Mucosa of descending colon (tissue), 3 donors: ENCODE measurements around the gene HCN2. TPM values are rescaled to one million over a fixed set of nuclear protein-coding genes. Genes with fewer than 3 reads are reported as not detected.

Source experiments
- ATAC-seq: fragments of 200-7000 bp; cut with Tn5 transposase; one replicate; pipeline ENCODE4 v1.9.1; 2020; ENCODE audit warnings: mild to moderate bottlenecking, moderate library complexity
- DNase-seq, 3 donors: peaks; one replicate each; pipeline ENCODE4 v3.0.0-alpha.2; 2020
- H3K36me3 ChIP-seq: fragments of 200-600 bp; one replicate; pipeline ENCODE4 v1.8.0; 2021; ENCODE audit warnings: low read depth, mild to moderate bottlenecking
- H3K4me1 ChIP-seq: fragments of 200-600 bp; one replicate; pipeline ENCODE4 v1.8.0; 2021; ENCODE audit warnings: low read depth, mild to moderate bottlenecking
- H3K4me3 ChIP-seq: fragments of 200-600 bp; one replicate; pipeline ENCODE4 v1.8.0; 2021; ENCODE audit warnings: mild to moderate bottlenecking
- H3K9me3 ChIP-seq: fragments of 200-600 bp; one replicate; pipeline ENCODE4 v1.8.0; 2021; ENCODE audit warnings: mild to moderate bottlenecking
- intact Hi-C, 2 donors: fragments of 100-400 bp; cut with DNase I in 1 of 2; cut with micrococcal nuclease in 1 of 2; formaldehyde crosslinking; loops; one replicate each; pipeline versions ENCODE4 v1.11.0 to v1.11.1; 2022; cut with DNase I, micrococcal nuclease
- total RNA-seq, 3 donors: library from RNA; stranded (reverse); fragmentation: NEBNext Ultra II Directional in 2 of 3; extraction: Animal tissue kit (Norgen Biotek cat#: 25700) in 2 of 3; gene quantifications; one replicate each; pipeline versions ENCODE4 v1.2.1 to v1.2.4, GENCODE V29; 2021 to 2023
- TF ChIP-seq, protein P1 (sequence below): fragments of 200-600 bp; IDR thresholded peaks from one replicate; pipeline ENCODE4 v1.8.0; 2022; ENCODE audit warnings: antibody characterized with exemption, mild to moderate bottlenecking
- donor health status: DM: no; HTN: no; CAD: no; lungs with moderate emphysema.
- donor health status: DM: no; HTN: no; CAD: no.
- donor health status: DM: no; HTN: yes; CAD: no.

HCN2 gene
- total RNA-seq, 3 donors from 2014 or later = 0.12 to 0.89 (median 0.17) TPM

DNA sequence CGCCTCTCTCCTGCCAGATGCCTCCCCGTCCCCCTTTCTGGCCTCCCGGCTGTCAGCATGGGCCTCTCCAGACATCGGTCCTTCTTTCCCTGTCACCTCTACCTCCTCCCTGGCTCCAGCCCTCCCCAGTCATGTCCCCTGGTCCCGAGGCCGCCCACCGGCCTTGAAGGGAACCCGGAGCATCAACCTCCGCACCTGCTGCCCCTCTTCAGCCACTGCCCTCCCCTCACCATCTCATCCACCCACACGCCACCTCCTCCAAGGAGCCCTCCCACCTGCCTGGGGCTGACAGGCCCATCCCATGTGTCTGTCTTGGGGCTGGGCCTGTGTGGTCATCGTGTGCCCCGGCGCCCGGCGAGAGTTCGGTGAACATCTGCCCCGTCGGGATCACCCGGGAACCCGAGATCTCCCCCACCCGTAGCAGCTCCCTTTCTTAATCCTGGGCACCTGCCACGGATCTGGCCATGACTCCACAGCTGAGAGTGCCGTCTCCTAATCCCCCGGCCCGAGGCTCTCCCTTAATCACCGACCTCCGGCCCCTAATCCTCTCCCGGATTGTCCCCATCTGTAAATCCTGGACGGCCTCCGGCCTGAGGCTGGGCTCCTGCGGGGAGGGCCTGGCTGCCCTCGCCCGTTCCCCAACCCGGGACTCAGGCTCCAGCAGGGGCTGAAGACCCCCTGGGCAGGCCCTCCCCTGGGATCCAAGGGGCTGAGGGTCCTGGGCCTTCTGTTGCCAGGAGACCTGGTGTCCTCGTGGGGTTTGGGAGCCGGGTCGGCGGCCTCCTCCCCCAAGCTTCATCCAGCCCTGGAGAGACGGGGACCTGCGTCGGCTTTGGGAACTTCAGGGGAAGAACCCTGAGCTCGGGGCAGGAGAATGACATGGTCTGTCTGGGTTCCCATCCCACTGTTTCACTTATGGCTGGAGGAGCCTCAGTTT lies 5.9 kb downstream of the HCN2 start:
- no peaks in the 10 kb centered on the region for H3K36me3 ChIP-seq
- no peak for ATAC-seq
- H3K4me3 ChIP-seq = no peak overlapping the region
- intact Hi-C loops = no loop called here
- H3K9me3 ChIP-seq = no peaks in the 10 kb centered on the region
- no peaks in the 10 kb centered on the region for H3K4me1 ChIP-seq
- TF ChIP-seq, protein P1, sequence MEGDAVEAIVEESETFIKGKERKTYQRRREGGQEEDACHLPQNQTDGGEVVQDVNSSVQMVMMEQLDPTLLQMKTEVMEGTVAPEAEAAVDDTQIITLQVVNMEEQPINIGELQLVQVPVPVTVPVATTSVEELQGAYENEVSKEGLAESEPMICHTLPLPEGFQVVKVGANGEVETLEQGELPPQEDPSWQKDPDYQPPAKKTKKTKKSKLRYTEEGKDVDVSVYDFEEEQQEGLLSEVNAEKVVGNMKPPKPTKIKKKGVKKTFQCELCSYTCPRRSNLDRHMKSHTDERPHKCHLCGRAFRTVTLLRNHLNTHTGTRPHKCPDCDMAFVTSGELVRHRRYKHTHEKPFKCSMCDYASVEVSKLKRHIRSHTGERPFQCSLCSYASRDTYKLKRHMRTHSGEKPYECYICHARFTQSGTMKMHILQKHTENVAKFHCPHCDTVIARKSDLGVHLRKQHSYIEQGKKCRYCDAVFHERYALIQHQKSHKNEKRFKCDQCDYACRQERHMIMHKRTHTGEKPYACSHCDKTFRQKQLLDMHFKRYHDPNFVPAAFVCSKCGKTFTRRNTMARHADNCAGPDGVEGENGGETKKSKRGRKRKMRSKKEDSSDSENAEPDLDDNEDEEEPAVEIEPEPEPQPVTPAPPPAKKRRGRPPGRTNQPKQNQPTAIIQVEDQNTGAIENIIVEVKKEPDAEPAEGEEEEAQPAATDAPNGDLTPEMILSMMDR = no peak
- DNase-seq = no peak

DNA sequence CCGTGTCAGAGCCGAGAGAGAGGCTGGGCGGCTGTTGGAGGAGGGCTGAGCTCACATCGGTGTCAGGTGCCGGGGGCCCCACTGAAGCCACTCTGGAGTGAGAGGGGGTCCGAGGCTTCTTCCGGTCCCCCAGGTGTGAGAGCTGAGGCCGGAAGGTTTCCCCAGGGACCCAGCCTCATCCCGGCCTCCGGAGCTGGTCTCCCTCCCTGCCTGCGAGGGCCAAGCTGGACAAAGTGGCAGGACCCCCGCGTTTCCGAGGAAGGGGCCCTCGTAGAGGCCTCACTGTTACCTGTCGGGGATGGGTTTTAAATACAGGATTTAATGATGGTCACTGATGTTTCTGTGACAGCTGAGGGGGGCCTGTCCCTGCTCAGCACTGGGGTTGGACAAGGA lies 6.6 kb downstream of the HCN2 start:
- no peak for ATAC-seq
- intact Hi-C loops = no loop called here
- no peaks in the 10 kb centered on the region for H3K36me3 ChIP-seq
- H3K4me1 ChIP-seq = no peaks in the 10 kb centered on the region
- TF ChIP-seq, protein P1 = no peak
- DNase-seq = no peak
- no peaks in the 10 kb centered on the region for H3K9me3 ChIP-seq
- no peak overlapping the region for H3K4me3 ChIP-seq

DNA sequence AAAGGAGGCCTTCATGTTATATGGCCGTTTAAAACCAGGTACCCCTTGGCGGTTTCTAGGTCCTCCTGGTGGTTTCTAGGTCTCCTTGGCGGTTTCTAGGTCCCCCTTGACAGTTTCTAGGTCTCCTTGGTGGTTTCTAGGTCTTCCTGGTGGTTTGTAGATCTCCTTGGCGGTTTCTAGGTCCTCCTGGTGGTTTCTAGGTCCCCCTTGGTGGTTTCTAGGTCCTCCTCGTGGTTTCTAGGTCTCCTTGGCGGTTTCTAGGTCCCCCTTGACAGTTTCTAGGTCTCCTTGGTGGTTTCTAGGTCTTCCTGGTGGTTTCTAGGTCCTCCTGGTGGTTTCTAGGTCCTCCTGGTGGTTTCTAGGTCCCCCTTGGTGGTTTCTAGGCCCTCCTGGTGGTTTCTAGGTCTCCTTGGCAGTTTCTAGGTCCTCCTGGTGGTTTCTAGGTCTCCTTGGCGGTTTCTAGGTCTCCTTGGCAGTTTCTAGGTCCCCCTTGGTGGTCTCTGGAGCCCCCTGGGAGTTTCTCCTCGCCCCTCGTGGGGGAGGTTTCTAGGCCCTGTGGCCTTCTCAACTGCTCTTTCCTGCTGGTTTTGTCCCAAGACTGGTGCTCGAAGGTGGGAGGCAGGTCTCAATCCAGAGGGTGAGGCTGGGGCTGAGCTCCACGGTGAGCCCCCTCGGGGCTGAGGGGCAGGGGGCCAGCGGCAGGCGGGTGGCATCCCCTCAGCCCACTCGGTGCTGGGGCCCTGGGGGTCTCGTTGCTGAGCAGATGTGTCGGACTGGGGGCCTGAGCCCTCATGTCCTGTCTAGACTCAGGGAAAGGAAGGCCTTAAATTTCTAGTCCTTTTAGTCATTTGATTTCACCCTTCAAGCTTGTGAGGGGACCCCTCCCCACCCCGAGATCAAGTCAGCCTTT lies 8.0 kb downstream of the HCN2 start:
- ATAC-seq = no peak
- Histone ChIP-seq H3K9me3 (no peaks in the 10 kb centered on the region), H3K36me3 (no peaks in the 10 kb centered on the region), H3K4me3 (no peak overlapping the region), H3K4me1 (no peaks in the 10 kb centered on the region)
- intact Hi-C loops = no loop called here
- no peak for DNase-seq
- TF ChIP-seq, protein P1 = no peak

- no peaks in the 10 kb centered on the region for H3K9me3 ChIP-seq
- TF ChIP-seq, protein P1 = no peak
- no peak for DNase-seq
- no peak for ATAC-seq
- no peak overlapping the region for H3K4me3 ChIP-seq
- H3K4me1 ChIP-seq = no peaks in the 10 kb centered on the region
- intact Hi-C loops = no loop called here
- no peaks in the 10 kb centered on the region for H3K36me3 ChIP-seq
These were observed 11.6 kb downstream of the HCN2 start for GRCh38 chr19:601310-601709.

DNA sequence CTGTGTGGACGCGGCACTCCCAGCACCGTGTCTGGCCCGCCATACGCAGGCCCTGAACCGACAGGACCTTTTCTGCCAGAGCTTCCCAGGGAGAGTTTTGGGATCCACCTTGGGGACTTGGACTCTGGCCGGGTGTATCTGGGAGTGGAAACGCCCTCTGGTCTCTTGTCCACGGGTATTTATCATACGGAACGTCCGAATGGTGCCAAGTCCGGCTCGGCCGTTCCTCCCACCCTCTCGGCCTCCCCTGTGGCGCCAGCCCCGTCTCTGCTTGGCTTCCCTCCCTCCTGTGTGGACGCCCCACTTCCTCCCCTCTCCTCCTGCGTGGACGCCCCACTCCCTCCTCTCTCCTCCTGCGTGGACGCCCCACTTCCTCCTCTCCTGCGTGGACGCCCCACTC lies 12.1 kb downstream of the HCN2 start:
- intact Hi-C loops = no loop called here
- H3K4me1 ChIP-seq = no peaks in the 10 kb centered on the region
- no peaks in the 10 kb centered on the region for H3K9me3 ChIP-seq
- no peak for DNase-seq
- TF ChIP-seq, protein P1 = no peak
- H3K36me3 ChIP-seq = no peaks in the 10 kb centered on the region
- no peak overlapping the region for H3K4me3 ChIP-seq
- ATAC-seq = no peak
